ENCODE results near the gene COL13A1. TPM values are rescaled to one million over a fixed set of nuclear protein-coding genes. Genes with fewer than 3 reads are reported as not detected.

The COL13A1 gene
- total and polyA plus RNA-seq, 8 donors: 2.1 to 68.5 (median 52.4) TPM

- no peak for ATAC-seq
- no peak overlapping the region for H3K27ac ChIP-seq
- H3K36me3 ChIP-seq: no peaks in the 10 kb centered on the region
- no peaks in the 10 kb centered on the region for H3K27me3 ChIP-seq
- no peak for DNase-seq
- H3K4me1 ChIP-seq: no peaks in the 10 kb centered on the region
- H3K4me3 ChIP-seq: no peak overlapping the region
- intact Hi-C loops (cut with DNase I): no loop called here
- TF ChIP-seq CTCF (IDR thresholded peaks at IDR 0.05): no peak
- no peaks in the 10 kb centered on the region for H3K9me3 ChIP-seq
Measured at GRCh38 chr10:69891057-69891617, 89.4 kb downstream of the COL13A1 start.

- intact Hi-C loops (cut with DNase I): no loop called here
- Histone ChIP-seq H3K4me1 (no peaks in the 10 kb centered on the region), H3K27ac (no peak overlapping the region), H3K36me3 (no peaks in the 10 kb centered on the region), H3K9me3 (no peaks in the 10 kb centered on the region), H3K27me3 (no peaks in the 10 kb centered on the region), H3K4me3 (no peak overlapping the region)
- TF ChIP-seq CTCF (IDR thresholded peaks at IDR 0.05): no peak
- DNase-seq: no peak
- ATAC-seq: no peak
Measured at GRCh38 chr10:69892406-69892805, 90.7 kb downstream of the COL13A1 start.

- Histone ChIP-seq H3K4me3 (no peak overlapping the region), H3K4me1 (no peaks in the 10 kb centered on the region), H3K27me3 (no peaks in the 10 kb centered on the region), H3K27ac (no peak overlapping the region), H3K36me3 (no peaks in the 10 kb centered on the region), H3K9me3 (no peaks in the 10 kb centered on the region)
- intact Hi-C loops (cut with DNase I): no loop called here
- DNase-seq (no peak), ATAC-seq (no peak)
- TF ChIP-seq CTCF (IDR thresholded peaks at IDR 0.05): no peak
Measured at GRCh38 chr10:69892816-69893215, 91.1 kb downstream of the COL13A1 start.

- Histone ChIP-seq H3K27me3 (no peaks in the 10 kb centered on the region), H3K36me3 (no peaks in the 10 kb centered on the region), H3K4me3 (no peak overlapping the region), H3K9me3 (no peaks in the 10 kb centered on the region), H3K27ac (no peak overlapping the region), H3K4me1 (no peaks in the 10 kb centered on the region)
- no peak for TF ChIP-seq CTCF (IDR thresholded peaks at IDR 0.05)
- ATAC-seq (no peak), DNase-seq (no peak)
- intact Hi-C loops (cut with DNase I): no loop called here
Measured at GRCh38 chr10:69893271-69893900, 91.7 kb downstream of the COL13A1 start.

GRCh38 chr10:69894156-69894555 is 92.5 kb downstream of the COL13A1 start:
- Histone ChIP-seq H3K27me3 (no peaks in the 10 kb centered on the region), H3K4me1 (no peaks in the 10 kb centered on the region), H3K27ac (no peak overlapping the region), H3K36me3 (no peaks in the 10 kb centered on the region), H3K9me3 (no peaks in the 10 kb centered on the region), H3K4me3 (no peak overlapping the region)
- intact Hi-C loops (cut with DNase I): no loop called here
- TF ChIP-seq CTCF (IDR thresholded peaks at IDR 0.05): no peak
- DNase-seq: no peak
- no peak for ATAC-seq

All from left lung (tissue), 10 donors.